GDM1 (cell line): ENCODE measurements around the gene ARVCF.

Experiments
- DNase-seq: peaks from one replicate; lab custom pipeline; 2025; lab: John Stamatoyannopoulos, UW

Gene ARVCF

GRCh38 chr22:20016734-20017621 lies at the start of gene ARVCF:
ARVCF (minus strand) TSS chr22:20016823; CDS start chr22:19990794, 26,029 bp downstream.
- peak; percentile 67 for DNase-seq

- DNase-seq: no peak
Measured at GRCh38 chr22:20065896-20066616, 49.4 kb upstream of the ARVCF start.

- no peak for DNase-seq
Measured at GRCh38 chr22:20064545-20065262, 48.1 kb upstream of the ARVCF start.

GRCh38 chr22:20064140-20064480 lies 47.5 kb upstream of the ARVCF start:
- no peak for DNase-seq

GRCh38 chr22:20063271-20064139 lies 46.9 kb upstream of the ARVCF start:
- DNase-seq: no peak

- DNase-seq: no peak
Measured at GRCh38 chr22:20062766-20063083, 46.1 kb upstream of the ARVCF start.

- DNase-seq: no peak
Measured at GRCh38 chr22:20062043-20062765, 45.6 kb upstream of the ARVCF start.

GRCh38 chr22:20061481-20061861 lies 44.8 kb upstream of the ARVCF start:
- no peak for DNase-seq

- no peak for DNase-seq
Measured at GRCh38 chr22:20060700-20061480, 44.3 kb upstream of the ARVCF start.

- DNase-seq: no peak
Measured at GRCh38 chr22:20058989-20059770, 42.6 kb upstream of the ARVCF start.

- no peak for DNase-seq
Measured at GRCh38 chr22:20057596-20058268, 41.1 kb upstream of the ARVCF start.

GRCh38 chr22:20056696-20057386 lies 40.2 kb upstream of the ARVCF start:
- no peak for DNase-seq

- DNase-seq: no peak
Measured at GRCh38 chr22:20056161-20056560, 39.5 kb upstream of the ARVCF start.

- DNase-seq: no peak
Measured at GRCh38 chr22:20055654-20056053, 39.0 kb upstream of the ARVCF start.

GRCh38 chr22:20055144-20055543 lies 38.5 kb upstream of the ARVCF start:
- no peak for DNase-seq

GRCh38 chr22:20054485-20054884 lies 37.9 kb upstream of the ARVCF start:
- DNase-seq: no peak

GRCh38 chr22:20054034-20054427 lies 37.4 kb upstream of the ARVCF start:
- no peak for DNase-seq

- no peak for DNase-seq
Measured at GRCh38 chr22:20053407-20054033, 36.9 kb upstream of the ARVCF start.
